Lung microvascular endothelial cell (primary cell): ENCODE measurements around the gene BDNF. TPM values are rescaled to one million over a fixed set of nuclear protein-coding genes. Genes with fewer than 3 reads are reported as not detected.

ENCODE experiments used
- DNase-seq, 2 donors: peaks; one replicate each; pipeline versions ENCODE4 v3.0.0 to v3.0.0-alpha.2; 2010; ENCODE audit warnings: low read depth in 2 of 2
- total RNA-seq: library from RNA; depleted of rRNA; stranded (reverse); fragments of >200 nt; gene quantifications from 2 replicates; pipeline ENCODE4 v1.2.1, GENCODE V29; 2014

Gene BDNF
- total RNA-seq, 1 donor from 2014 or later: under 0.01 TPM

- DNase-seq: peak; percentile 29 to 56
Measured at GRCh38 chr11:27705873-27706820, 5.9 kb upstream of the BDNF start.

GRCh38 chr11:27703481-27703880 lies 3.2 kb upstream of the BDNF start:
- peak in 1 of 2 donors; percentile 47 for DNase-seq

GRCh38 chr11:27702811-27703210 lies 2.6 kb upstream of the BDNF start:
- no peak for DNase-seq

- peak; percentile 53 to 74 for DNase-seq
Measured at GRCh38 chr11:27701355-27702105, 1.3 kb upstream of the BDNF start.

- no peak for DNase-seq
Measured at GRCh38 chr11:27699926-27700350, 317 bp downstream of the BDNF start.

GRCh38 chr11:27699242-27699925 lies 871 bp downstream of the BDNF start:
- DNase-seq: peak; percentile 24 to 55

GRCh38 chr11:27698872-27699241 lies 1.4 kb downstream of the BDNF start:
- peak; percentile 80 to 88 for DNase-seq

GRCh38 chr11:27697679-27698275 lies 2.5 kb downstream of the BDNF start:
- DNase-seq: no peak

GRCh38 chr11:27696961-27697360 lies 3.3 kb downstream of the BDNF start:
- DNase-seq: no peak

- no peak for DNase-seq
Measured at GRCh38 chr11:27696115-27696514, 4.1 kb downstream of the BDNF start.

- peak; percentile 50 to 55 for DNase-seq
Measured at GRCh38 chr11:27694992-27695391, 5.3 kb downstream of the BDNF start.

- no peak for DNase-seq
Measured at GRCh38 chr11:27693398-27693797, 6.9 kb downstream of the BDNF start.

- no peak for DNase-seq
Measured at GRCh38 chr11:27692781-27693180, 7.5 kb downstream of the BDNF start.

- no peak for DNase-seq
Measured at GRCh38 chr11:27688076-27688475, 12.2 kb downstream of the BDNF start.

GRCh38 chr11:27681664-27682063 lies 18.6 kb downstream of the BDNF start:
- no peak for DNase-seq

- DNase-seq: no peak
Measured at GRCh38 chr11:27679136-27680015, 20.9 kb downstream of the BDNF start.

GRCh38 chr11:27678242-27678641 lies 22.0 kb downstream of the BDNF start:
- no peak for DNase-seq

- no peak for DNase-seq
Measured at GRCh38 chr11:27677108-27677507, 23.1 kb downstream of the BDNF start.

GRCh38 chr11:27673979-27674663 lies 26.1 kb downstream of the BDNF start:
- no peak for DNase-seq
